Amygdala (tissue), 56 donors: ENCODE measurements around the gene SORCS2.

Experiments
- DNase-seq, 56 donors: peaks; one replicate each; lab custom pipeline; 2025; lab: John Stamatoyannopoulos, UW

SORCS2 gene

DNA sequence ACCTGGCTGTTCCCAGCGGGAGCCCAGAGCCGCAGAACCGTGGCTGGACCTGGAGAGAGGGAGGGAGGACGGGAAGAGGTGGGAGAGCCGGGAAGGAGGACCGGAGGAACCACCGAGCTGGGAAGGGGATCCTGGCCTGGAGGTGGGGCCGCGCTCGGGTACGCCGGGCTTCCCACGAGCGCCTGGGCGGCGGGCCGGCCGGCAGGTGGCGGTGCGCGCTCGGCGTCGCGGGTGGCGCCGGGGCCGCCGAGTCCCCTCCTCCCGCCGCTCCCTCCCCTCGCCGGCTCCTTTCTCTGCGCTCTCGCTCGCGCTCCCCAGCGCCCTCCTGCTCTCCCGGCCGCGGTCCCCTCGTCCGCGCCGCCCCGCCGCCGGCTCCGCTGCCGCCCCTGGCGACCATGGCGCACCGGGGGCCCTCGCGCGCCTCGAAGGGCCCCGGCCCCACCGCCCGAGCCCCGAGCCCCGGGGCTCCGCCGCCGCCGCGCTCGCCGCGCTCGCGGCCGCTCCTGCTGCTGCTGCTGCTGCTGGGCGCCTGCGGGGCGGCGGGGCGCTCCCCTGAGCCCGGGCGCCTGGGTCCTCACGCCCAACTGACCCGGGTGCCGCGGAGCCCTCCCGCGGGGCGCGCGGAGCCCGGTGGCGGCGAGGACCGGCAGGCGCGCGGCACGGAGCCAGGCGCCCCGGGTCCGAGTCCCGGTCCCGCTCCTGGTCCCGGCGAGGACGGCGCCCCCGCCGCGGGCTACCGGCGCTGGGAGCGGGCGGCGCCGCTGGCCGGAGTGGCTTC, at the start of gene SORCS2:
SORCS2 (plus strand) TSS at position 287 of the 778 bp plus-strand sequence.
- DNase-seq, result peak in 40 of 56 donors; percentile 20 to 82 (median 50)

DNA sequence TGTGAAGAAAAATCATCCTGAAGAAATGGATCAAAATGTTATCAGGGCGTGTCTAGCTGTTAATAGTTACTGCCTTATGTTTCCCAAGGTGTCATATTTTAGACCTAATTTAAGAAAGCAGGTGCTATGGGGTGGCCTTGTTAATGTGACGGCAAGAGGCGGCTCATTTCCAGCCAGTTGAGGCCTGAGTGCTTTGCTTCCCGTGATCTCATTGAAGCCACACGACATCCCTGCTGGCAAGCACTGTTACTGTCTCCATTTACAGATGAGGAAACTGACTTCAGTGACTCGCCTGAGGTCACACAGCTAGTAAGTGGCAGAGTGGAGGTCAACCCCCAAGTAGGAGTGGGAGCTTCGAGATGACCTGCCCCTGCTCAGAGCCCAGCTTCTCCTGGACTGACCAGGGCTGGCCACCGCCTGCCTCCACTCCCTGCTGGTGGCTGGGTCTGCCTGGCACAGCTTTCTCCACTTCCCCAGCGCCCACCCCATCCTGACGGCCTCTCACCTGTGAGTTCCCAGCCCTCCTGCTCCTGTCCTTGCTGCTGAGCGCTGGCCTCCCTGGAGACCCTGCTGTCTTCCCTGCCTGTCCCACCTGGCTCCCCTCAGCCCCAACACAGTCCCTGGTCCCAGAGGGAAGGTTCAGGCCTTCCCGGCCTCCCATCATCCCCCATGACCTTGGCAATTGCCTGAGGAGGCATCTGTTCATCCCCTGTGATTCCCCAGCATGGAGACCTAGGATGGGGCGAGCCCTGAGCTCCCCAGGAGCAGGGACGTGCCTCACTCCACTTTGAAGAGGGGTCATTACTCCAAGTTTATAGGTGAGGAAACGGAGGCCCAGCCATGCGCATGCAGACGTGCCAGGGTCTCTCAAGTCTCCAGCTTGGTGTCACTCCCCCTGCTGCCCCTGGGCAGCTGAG, 47.7 kb upstream of the SORCS2 start:
- DNase-seq, result no peak

DNA sequence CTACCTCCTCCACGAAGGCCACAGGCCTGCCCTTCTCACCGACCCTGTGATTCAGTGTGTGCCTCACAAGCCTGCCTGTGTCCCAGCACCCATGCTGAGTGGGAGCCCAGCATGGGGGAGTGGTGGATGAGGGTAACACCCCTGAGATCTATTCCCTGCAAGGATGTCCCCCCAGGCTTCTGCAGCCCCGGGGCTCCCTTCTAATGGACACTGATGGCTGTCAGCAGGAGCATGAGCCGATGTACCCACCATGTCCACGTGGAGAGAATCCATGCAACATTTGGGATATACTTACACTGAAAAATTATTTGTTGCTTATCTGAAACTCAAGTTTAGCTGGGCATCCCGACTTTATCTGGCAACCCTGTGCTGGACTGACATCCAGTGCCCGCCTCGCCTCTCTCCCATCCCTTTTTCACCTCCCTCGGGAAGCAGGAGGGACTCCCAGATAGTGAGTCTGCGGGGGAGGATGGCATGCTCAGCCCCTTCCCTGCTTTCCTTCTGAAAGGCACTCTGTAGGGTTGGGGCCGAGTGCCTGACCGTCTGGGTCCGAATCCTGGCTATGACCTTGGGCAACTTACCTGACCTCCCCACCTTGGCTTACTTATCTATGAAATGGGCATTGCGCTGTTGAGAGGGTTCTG, 46.9 kb upstream of the SORCS2 start:
- DNase-seq, result no peak

DNA sequence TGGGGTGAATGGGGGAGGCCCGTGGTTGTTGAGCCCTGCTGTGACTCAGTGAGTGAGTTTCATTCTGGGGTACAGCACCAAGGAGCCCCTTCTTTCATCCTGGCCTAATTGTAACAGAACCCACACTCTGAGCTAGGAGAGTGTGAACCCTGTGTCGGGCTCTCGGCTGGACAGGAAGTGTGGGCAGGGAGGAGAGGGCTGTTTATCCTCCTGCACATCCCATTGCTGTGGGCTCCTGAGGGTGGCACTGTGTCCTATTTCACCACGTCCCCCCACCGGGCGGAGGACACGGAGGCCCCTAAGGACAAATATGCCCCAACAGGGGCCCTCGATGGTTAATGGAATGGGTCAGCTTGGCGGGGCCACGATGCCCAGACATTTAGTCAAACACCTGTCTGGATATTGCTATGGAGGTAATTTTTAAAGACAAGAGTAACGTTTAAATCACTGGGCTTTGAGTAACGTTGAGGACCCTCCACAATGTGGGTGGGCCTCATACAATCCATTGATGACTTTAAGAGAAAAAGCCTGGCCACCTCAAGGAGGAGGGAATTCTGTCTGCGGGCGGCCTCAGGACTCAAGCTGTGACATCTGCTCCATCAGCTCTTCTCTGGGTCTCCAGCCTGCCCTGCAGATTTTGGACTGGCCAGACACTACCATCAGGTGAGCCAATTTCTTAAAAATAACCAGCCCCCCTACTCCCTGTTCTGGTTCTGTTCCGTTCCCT, 46.1 kb upstream of the SORCS2 start:
- DNase-seq, result no peak

DNA sequence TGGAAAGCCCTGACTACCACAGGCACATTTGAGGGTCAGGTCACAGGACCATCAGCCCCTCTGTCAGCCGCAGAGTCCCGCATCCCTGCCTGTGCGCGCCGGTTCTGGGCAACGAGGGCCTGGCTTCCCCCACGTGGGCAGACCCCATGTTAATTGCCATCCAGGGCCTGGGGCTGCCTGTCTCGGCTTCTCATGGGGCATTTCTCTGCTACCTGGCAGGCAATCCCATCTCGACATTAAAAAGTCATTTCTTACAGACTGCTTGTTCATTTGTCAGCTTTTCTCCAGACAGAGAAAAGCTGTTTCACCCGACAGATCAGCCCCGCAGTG, 45.6 kb upstream of the SORCS2 start:
- no peak for DNase-seq

DNA sequence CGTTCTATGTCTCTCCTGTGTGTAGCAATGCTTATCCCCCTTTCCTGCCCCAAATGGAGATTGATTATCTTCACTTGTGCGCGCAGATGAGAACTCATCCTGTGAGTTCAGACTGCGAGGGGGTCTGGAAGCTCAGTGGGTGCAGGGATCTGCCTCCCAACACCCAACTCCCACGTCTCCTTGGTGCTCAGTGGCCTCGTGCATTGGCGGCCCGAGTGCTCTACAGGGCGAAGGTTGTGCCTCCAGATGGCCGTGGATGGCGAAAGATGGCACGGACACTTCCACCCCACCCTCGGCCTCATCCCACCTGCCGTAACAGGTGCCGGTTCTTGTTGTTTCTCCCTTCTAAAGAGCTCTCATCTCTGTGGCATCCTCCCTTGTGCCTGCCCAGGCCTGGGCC, 45.1 kb upstream of the SORCS2 start:
- DNase-seq, result no peak

DNA sequence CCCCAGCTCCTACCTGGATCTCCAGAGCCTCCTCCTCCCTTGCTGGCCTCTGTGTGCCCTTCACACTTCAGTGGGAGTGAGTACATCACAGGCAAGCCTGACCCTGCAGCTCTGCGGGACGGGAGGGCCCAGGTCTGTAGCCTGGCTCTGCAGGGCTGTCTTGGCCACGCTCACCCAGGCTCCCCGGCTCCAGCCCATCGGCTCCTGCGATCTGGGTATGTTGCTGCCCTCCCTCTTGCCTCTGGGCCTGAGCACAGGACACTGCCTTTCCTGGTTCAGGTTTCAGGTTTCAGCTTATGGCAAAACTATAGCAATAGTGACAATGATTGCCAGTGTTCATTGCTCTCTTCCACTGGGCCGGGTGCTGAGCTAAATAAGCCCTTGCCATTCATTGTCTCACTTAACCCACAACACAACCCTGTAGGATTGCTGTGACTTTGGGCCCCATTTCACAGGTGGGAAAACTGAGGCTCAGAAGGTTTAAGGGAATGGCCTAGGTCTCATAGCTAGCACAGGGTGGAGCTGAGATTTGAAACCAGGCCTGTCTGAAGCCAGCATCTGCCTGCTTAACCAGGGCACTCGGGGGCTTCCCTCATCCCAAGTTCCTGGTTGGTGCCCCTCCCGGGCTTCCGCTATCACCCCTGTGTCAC, 44.6 kb upstream of the SORCS2 start:
- no peak for DNase-seq

DNA sequence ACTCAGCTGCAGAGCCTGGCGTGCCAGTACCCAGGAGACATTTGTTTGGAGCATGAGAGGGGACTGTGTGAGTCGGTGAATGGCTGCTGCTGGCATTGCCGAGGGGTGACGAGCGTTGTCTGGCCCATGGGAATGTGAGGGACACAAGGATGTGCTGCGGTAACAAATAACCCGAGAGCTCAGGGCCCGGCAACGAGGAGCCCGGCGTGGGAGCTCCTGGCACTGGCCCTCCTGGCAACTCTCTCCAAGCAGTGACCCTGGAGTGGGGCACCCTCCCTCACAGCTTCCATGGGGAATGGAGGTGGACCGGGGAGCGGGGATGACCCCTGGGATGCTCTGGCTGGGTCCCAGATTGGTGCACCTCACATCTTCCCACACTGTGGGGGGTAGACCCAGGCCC, 44.0 kb upstream of the SORCS2 start:
- DNase-seq, result no peak

DNA sequence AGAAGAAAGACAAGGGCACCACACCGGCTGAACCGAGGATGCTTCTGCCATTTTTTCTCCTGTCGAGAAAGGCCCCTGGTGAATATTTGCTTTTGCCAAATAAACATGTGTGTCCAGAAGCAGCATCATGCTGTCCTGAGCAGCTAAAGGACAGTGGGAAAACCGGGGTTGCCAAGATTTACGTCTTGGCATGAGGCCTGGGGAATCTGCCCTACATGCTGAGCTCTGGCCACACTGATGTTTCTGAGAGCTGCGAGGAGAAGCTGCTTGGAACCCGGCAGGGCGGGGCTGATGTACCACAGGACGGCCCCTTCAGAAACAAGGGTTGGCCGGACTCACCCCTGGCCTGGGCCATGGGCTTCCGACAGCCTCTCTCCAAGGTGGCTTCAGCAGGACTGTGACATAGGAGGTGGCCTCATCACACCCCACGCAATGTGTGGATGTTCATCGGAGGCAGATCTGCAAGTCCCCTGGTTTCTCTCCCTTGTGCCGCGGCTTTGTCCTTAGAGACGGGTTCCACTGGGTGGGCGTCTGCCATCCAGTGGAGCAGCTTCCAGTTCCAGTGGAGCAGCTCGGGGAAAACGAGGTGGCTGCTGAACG, 42.2 kb upstream of the SORCS2 start:
- no peak for DNase-seq

DNA sequence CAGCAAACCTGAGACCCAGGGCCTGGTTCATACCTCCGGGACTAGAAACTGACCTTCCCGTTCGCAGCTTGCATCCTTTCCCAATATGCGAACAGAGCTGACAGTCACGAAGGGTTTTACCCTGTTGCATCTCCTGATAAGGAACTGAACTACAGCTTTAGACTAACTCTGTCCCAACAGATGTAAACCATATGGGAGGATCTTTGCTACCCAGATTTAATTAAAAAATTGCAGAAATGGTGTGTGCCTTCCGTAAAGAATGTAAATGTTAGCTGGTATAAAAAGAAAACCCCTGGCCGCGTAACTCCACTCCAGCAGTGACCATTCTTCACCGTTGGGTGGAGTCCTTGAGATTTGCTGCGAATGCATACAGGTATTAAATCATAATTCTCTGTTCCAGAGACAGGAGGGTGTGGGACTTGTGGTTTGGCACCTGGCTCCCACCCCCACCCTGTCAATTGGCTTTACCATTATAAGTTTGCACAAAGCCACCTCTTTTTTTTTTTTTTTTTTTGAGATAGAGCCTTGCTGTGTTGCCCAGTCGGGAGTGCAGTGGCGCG, 40.6 kb upstream of the SORCS2 start:
- DNase-seq, result no peak

DNA sequence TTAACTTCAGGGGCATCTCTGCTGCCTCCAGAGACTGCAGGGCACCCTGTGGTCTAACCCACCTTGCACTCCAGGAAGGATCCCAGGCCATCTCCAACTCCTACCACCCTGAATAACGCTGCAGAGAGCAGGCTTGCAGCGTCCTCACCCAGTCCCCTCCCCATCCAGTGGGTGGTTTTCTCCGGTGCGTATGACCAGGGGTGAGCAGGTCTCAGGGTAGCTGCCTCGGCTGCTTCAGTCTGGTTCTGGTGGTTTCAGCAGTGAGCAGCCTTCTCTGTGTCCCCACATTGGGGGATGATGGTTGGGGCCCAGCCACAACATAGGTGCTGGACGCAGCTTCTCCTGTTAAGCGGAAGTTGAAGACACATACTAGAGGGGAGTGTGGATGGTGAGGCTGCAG, 38.6 kb upstream of the SORCS2 start:
- DNase-seq, result no peak

DNA sequence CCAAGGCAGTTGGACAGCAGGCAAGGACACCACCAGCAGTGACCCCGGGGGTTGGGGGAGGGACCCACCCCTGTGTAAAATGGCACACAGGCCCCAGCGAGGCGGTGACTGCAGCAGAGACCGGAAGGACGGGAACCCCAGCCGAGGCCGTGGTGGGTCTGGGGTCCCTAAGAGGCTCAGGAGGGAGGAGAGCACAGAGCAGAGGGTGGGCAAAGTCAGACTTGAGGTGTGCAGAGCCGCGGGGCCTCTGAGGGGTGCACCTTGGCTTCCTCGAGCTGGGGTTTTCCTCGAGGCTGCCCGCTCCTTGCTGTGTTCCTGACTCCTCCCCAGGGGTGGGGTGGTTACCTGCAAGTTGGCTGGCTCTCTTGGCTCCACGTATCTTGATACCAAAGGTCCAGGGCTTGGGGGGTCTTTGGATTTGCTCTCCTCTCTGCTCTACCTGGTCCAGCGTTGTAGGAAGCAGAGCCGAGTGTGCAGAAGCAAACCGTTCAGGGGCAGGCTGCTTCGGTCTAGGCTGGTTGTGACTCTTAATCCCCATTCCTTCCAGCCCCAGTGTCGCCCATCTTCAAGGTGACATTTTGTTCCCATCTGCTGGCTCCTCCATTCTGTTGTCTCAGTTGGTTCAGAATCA, 37.9 kb upstream of the SORCS2 start:
- DNase-seq, result no peak

DNA sequence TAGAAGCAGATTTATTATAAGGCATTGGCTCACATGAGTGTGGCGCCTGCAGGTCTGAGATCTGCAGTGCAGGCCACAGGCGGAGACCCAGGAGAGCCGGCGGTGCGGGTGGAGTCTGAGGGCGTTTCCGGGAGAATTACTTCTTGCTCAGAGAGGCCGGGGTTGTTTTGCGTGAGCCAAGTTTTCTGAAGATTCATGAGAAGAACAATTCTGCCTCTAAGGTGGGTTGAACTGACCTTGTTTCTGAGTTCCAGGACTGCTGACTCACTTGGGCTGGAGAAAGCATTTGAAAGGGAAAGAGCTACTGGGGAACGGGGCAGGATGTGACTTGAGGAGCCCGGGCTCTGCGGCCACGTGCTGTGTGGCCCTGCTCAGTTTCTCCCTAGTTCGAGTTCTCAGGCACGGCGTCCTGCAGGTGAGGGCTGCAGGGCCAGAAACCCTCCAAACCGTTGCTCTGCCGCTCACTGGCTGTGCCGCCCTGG, 36.7 kb upstream of the SORCS2 start:
- DNase-seq, result no peak

DNA sequence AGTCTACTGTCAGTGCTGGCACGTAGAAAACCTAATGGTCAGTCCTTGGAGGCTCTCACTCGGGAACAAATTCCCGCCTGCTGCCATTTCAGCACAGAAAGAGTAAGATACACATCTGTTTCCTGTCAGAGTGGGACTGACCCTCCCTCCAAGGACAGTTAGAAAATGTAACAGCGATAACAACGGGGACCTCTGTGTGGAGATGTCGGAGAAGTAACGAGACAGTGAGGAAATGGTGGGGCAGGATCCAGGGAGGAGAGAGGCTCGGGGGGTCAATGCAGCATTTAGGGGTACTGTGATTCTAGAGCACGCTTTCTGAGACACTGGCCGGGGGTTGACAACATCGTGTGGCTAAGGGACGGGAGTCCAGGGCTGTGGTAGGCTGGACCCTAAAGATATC, 36.0 kb upstream of the SORCS2 start:
- DNase-seq, result no peak

DNA sequence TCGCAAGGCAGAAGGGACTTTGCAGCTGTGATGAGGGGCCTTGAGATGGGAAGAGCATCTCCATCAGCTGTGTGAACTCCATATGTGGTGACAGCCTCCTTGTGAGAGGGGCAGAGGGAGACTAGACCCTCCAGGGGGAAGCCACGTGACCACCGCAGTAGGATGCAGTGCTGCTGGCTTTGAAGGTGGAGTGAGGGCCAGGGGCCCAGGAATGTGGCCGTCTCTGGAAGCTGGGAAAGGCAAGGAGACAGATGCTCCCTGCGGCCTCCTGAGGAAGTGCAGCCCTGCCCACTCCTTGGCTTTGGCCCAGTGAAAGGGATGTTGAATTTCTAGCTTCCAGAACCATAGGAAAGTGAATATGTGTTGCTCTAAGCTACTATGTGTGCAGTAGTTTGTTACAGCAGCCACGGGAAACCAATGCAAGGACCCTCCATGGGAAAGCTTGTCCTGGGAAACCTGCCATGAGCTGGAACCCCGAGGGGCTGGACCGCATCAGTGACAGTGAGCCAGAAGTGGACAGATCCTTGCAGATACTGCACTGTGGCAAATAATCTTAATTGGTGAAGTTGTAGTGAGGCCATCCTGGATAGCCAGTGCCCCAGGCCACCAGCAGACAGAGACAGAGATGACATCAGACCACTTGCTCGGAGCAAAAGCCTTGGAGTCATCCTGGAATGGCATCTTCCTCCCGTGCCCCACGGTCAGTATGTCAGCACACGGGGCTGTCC, 35.4 kb upstream of the SORCS2 start:
- peak in 3 of 56 donors; percentile 6 to 18 (median 12) for DNase-seq

DNA sequence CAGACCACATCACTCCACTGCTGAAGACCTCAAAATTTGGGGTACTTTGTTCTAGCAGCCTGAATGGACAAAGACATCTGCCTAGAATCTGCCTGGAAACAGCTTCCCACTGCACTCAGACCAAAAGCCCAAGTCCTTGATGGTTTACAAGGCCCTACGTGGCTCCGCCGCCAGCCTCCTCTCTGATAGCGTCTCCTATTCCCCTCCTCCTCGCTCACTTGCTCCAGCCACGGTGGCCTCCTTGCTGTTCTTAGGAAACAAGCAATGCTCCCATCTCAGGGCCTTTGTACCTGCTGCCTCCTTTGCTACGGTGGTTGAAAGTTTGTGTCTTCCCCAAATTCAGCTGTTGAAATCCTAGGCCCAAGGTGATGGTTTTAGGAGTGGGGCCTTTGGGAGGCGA, 34.7 kb upstream of the SORCS2 start:
- DNase-seq, result no peak

DNA sequence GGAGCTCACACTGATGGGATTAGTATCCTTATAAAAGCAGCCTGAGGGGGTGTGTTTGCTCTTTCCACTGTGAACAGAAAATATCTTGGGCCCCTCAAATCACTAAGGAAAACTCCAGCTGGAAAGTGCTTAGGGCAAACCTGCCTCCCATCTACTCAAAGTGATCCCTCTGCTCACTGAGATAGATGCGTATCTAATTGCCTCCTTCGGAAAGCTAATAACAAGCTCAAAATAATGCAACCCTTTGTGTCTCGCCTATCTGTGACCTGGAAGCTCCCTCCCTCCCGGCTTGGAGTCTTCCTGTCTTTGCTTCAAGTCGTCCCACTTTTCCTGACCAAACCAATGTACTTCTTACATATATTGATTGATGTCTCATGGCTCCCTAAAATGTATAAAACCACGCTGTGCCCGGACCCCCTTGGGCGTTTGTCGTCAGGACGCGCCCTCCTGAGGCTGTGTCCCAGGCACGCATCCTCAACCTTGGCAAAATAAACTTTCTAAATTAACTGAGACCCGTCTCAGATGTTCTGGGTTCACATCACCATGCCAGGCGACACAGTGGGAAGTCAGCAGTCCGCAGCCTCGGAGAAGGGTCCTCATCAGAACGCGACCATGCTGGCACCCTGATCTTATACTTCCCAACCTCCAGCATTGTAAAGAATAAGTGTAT, 34.1 kb upstream of the SORCS2 start:
- no peak for DNase-seq

DNA sequence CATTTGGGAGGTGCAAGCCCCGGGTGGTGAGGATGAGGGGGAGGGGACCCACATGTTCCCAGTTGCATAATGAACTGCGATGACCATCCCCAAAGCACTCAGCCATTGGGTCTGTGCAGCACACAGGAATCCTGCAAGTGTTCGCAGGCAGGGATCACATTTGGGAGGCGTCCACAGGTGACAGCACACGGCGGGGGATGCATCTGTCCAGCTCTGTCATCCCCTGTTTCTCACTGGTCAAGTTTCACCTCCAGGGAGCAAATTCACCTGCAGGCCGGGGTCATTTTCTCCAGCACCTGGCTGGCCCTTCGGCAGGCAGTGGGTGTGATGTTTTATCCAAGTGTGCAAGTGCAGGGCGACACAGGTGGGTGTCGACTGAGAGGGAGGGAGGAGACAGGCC, 33.3 kb upstream of the SORCS2 start:
- DNase-seq, result no peak
